ENCODE data around the gene CENPE. TPM values are rescaled to one million over a fixed set of nuclear protein-coding genes. Genes with fewer than 3 reads are reported as not detected.

Gene CENPE
- total RNA-seq, 2 donors from 2014 or later, result 0.26 to 0.33 TPM

DNA sequence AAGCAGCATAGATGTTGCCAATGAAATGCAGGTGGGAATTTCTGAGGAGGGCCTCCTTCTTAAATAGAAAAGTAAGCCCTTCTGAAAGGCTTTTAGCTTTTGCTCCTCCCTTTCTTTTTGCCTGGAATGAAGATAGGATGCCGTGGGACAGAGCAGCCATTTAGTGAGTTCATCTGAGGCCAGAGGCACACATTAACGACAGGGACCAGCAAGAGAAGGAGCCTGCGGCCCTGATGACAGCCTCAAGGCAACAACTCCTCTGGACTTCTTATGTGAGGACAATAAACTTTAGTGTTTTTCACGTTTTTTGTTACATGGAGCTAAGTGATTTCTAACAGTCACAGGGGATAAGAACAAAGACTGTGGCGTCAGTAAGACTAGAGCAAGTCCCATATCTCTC is 97.5 kb downstream of the CENPE start:
- ATAC-seq, result no peak
- Histone ChIP-seq H3K27me3 (no peaks in the 10 kb centered on the region), H3K27ac (no peak overlapping the region), H3K9me3 (no peaks in the 10 kb centered on the region), H3K4me1 (peaks cover 26% of the 10 kb centered on the region), H3K4me3 (no peak overlapping the region), H3K36me3 (replicated peaks in 1 of 2; ENCODE audit: insufficient read depth in 1 of 2, low read depth in 2 of 2) (no peaks in the 10 kb centered on the region)
- DNase-seq, result no peak
- 56 to 57% methylated on average over 5 of the region's 5 CpGs for WGBS, 2 donors
- TF ChIP-seq POLR2A (IDR thresholded peaks at IDR 0.05), result no peak
- TF ChIP-seq, protein P1, sequence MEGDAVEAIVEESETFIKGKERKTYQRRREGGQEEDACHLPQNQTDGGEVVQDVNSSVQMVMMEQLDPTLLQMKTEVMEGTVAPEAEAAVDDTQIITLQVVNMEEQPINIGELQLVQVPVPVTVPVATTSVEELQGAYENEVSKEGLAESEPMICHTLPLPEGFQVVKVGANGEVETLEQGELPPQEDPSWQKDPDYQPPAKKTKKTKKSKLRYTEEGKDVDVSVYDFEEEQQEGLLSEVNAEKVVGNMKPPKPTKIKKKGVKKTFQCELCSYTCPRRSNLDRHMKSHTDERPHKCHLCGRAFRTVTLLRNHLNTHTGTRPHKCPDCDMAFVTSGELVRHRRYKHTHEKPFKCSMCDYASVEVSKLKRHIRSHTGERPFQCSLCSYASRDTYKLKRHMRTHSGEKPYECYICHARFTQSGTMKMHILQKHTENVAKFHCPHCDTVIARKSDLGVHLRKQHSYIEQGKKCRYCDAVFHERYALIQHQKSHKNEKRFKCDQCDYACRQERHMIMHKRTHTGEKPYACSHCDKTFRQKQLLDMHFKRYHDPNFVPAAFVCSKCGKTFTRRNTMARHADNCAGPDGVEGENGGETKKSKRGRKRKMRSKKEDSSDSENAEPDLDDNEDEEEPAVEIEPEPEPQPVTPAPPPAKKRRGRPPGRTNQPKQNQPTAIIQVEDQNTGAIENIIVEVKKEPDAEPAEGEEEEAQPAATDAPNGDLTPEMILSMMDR (IDR thresholded peaks at IDR 0.05), result no peak
- intact Hi-C loops (cut with DNase I), result loop anchor here (10.0 kb wide), 1 partner anchor 646 kb away; no protein-coding TSS in a partner anchor

DNA sequence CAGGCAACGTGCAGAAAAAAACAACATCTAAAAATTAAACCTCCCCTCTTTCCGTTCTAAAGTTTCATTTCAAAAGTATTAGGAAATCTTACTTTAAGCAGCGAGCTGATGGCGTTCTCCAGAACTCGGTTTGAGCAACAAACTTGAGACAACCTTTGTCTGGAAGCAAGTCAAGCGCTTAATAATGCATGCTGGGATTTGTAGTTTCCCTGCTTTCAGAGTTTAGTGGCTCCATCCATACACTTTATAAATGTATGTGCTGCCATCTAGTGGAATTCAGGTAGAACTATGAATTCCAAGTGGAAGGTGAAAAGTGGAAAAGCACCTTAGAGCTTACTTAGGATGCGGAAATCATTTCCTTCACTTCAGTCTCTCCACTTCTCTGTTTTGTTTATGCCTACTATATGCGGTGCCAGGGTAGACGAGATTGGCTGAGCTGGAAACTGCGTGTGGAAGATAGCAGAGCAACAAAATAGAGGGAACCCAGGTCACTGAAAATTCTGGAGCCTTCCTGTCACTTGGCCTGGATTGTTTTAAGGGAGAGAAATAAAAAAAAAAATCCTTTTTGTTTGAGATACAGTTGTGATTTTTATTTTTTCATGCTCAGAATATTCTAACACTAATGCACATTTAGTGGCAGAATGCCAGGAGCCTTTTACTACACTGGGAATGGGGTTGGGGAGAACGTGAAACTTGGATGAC is 98.3 kb downstream of the CENPE start, which contains the start of gene BDH2:
TSS of gene BDH2 (minus strand) at position 144 of the 702 bp plus-strand sequence. CDS start 3,580 bp downstream, outside the sequence.
- ATAC-seq, result peak; percentile 99
- intact Hi-C loops (cut with DNase I), result loop anchor here (10.0 kb wide), 2 partner anchors 485 to 645 kb away; no protein-coding TSS in a partner anchor
- peak in 2 of 3 donors; percentile 35 to 37 for TF ChIP-seq POLR2A (IDR thresholded peaks at IDR 0.05)
- TF ChIP-seq, protein P1 (IDR thresholded peaks at IDR 0.05), result peak; percentile 50 to 95 (median 90)
- H3K9me3 ChIP-seq, result no peaks in the 10 kb centered on the region
- H3K4me1 ChIP-seq, result peaks cover 34% of the 10 kb centered on the region
- 10% methylated on average over 11 of the region's 11 CpGs for WGBS, 2 donors
- peak within 1 kb of the TSS in 1 of 2 donors; percentile 10 for H3K4me3 ChIP-seq
- no peaks in the 10 kb centered on the region for H3K27me3 ChIP-seq
- peak; percentile 53 to 88 (median 66) for DNase-seq
- peak within 1 kb of the TSS in 2 of 4 donors; percentile 22 to 57 for H3K27ac ChIP-seq
- no peaks in the 10 kb centered on the region for H3K36me3 ChIP-seq (replicated peaks in 1 of 2; ENCODE audit: insufficient read depth in 1 of 2, low read depth in 2 of 2)

DNA sequence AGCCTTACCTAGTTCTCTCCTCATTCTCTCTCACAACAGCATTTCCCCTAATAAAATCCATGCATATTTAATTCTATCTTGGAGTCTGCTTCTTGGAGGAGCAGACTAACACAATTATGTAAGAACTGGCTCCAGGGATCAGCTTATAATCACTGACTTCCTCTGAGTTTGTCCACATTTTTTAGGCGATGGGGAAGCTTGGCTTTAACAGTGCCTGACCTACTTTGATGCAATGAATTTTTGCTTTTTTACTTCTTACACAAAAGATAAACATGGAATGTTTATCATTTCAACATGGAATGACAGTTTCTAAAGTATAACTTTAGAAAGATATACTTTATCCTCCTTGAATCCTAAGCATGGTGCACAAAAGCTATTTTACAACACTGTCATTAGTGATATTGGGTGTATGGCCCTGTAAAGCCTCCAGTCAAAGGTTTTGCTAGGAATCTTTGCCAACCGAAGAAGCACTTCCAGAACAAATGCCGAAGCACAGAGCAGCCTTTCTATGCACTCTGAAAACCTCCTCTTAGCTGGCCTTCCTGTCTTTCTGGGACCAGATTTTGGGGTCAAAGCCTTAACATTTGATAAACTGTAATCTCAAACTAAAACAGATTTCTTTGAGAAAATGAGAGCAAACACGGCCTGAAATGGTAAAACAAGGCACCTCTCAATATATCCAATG is 99.2 kb downstream of the CENPE start:
- intact Hi-C loops (cut with DNase I), result loop anchor here (10.0 kb wide), 1 partner anchor 484 kb away; no protein-coding TSS in a partner anchor
- no peak for ATAC-seq

DNA sequence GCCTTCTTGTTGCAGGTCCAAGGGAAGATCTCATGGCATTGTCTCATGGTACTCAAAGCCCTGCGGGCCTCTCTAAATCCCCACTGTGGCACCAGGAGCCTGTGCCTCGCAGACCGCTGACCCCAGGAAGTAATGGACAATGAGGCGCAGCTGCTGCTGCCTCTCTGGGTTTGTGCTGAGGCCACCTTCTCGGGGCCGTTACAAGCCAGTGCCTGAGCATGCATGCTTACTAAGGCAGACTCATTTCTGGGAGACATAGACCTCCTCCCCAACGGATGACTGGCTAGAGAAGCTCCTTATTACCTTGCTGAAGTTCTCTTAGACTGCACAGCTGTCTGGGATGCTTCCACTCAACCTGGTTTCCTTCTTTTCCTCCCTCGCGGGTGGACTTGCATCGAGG is 99.8 kb downstream of the CENPE start:
- intact Hi-C loops (cut with DNase I), result loop anchor here (10.0 kb wide), 1 partner anchor 484 kb away; no protein-coding TSS in a partner anchor
- no peaks in the 10 kb centered on the region for H3K9me3 ChIP-seq
- peaks cover 35% of the 10 kb centered on the region for H3K4me1 ChIP-seq
- DNase-seq, result no peak
- no peaks in the 10 kb centered on the region for H3K27me3 ChIP-seq
- H3K27ac ChIP-seq, result no peak overlapping the region
- TF ChIP-seq POLR2A (IDR thresholded peaks at IDR 0.05), result no peak
- TF ChIP-seq, protein P1 (IDR thresholded peaks at IDR 0.05), result no peak
- 80 to 88% methylated on average over 10 of the region's 10 CpGs for WGBS, 2 donors
- ATAC-seq, result no peak
- no peaks in the 10 kb centered on the region for H3K36me3 ChIP-seq (replicated peaks in 1 of 2; ENCODE audit: insufficient read depth in 1 of 2, low read depth in 2 of 2)
- no peak overlapping the region for H3K4me3 ChIP-seq

More for the DNA sequence above, 99.2 kb downstream of the CENPE start:
- 13 to 22% methylated on average over 4 of the region's 4 CpGs for WGBS, 2 donors
- Histone ChIP-seq H3K36me3 (replicated peaks in 1 of 2; ENCODE audit: insufficient read depth in 1 of 2, low read depth in 2 of 2) (no peaks in the 10 kb centered on the region), H3K27me3 (no peaks in the 10 kb centered on the region), H3K4me3 (peak overlapping the region in 1 of 2 donors; percentile 10), H3K4me1 (peaks cover 35% of the 10 kb centered on the region), H3K27ac (peak overlapping the region in 2 of 4 donors; percentile 22 to 57), H3K9me3 (no peaks in the 10 kb centered on the region)
- TF ChIP-seq POLR2A (IDR thresholded peaks at IDR 0.05), result no peak
- TF ChIP-seq, protein P1 (IDR thresholded peaks at IDR 0.05), result no peak
- no peak for DNase-seq

Measured in body of pancreas (tissue), 4 donors.